A549 (cell line): ENCODE results near the gene TMEM131. TPM values are rescaled to one million over a fixed set of nuclear protein-coding genes. Genes with fewer than 3 reads are reported as not detected.

Experiments
- ATAC-seq, 2 experiments: fragments of 200-7000 bp in 1 of 2; fragments of >200 bp in 1 of 2; cut with Nextera tagmentation in 1 of 2; cut with Tn5 transposase in 1 of 2; 3 replicates each; pipeline versions ENCODE4 v1.8.0 to v1.9.1; 2018 to 2020; ENCODE audit warnings: mild to moderate bottlenecking in 1 of 2, moderate library complexity in 1 of 2
- CTCF ChIA-PET: fragments of 300-600 bp; sonication (Branson Sonifier 250); formaldehyde crosslinking; extraction: SDS; loops from one replicate; lab custom pipeline; 2021; ENCODE audit warnings: antibody characterized with exemption, inconsistent platforms; lab: Yijun Ruan, JAX
- POLR2A ChIA-PET: fragments of 350-600 bp; formaldehyde crosslinking; extraction: SDS; loops from one replicate; lab custom pipeline; 2021; ENCODE audit warnings: antibody characterized with exemption, inconsistent platforms; lab: Yijun Ruan, JAX
- DNase-seq, 2 experiments: peaks; one replicate each; pipeline versions ENCODE4 v3.0.0 to v3.0.0-alpha.2; 2011 to 2016; ENCODE audit warnings: low read depth in 1 of 2, low spot score in 1 of 2
- FAIRE-seq: peaks from 2 replicates; lab custom pipeline; 2011; peaks lifted over from hg19 to GRCh38; lab: Jason Lieb, UNC
- H3K27ac ChIP-seq, 2 experiments: fragments of >200 bp; sonication (Bioruptor Twin); formaldehyde crosslinking; 3 replicates each; pipeline ENCODE4 v1.5.1; 2016 to 2017
- H3K4me1 ChIP-seq: fragments of >200 bp; sonication (Bioruptor Twin); formaldehyde crosslinking; 3 replicates; pipeline ENCODE4 v1.6.1; 2016
- H3K4me2 ChIP-seq: fragments of >200 bp; sonication (Bioruptor Twin); formaldehyde crosslinking; 3 replicates; pipeline ENCODE4 v1.6.1; 2016
- H3K4me3 ChIP-seq: fragments of >200 bp; sonication (Bioruptor Twin); formaldehyde crosslinking; 3 replicates; pipeline ENCODE4 v1.5.1; 2016
- H3K9me3 ChIP-seq: fragments of >200 bp; sonication (Bioruptor Twin); formaldehyde crosslinking; 3 replicates; pipeline ENCODE4 v1.6.1; 2016
- BHLHE40 ChIP-seq: IDR thresholded peaks from 2 replicates; pipeline ENCODE4 v1.6.1; 2012; ENCODE audit warnings: low read depth, low read length, inconsistent platforms
- CBX2 ChIP-seq: fragments of 200-600 bp; sonication (generic); IDR thresholded peaks from 2 replicates; pipeline ENCODE4 v1.6.1; 2016; ENCODE audit warnings: low read depth, mild to moderate bottlenecking, borderline replicate concordance
- CEBPB ChIP-seq, 2 experiments: fragments of >200 bp in 1 of 2; sonication (Bioruptor Twin) in 1 of 2; formaldehyde crosslinking in 1 of 2; IDR thresholded peaks; 2 replicates each; pipeline ENCODE4 v1.6.1; 2012 to 2016
- EHF ChIP-seq: fragments of 250-450 bp; sonication (Bioruptor Pico); IDR thresholded peaks from 2 replicates; pipeline ENCODE4 v1.5.0; 2020; ENCODE audit warnings: mild to moderate bottlenecking
- EP300 ChIP-seq, 2 experiments: fragments of >200 bp; sonication (Bioruptor Twin); formaldehyde crosslinking; IDR thresholded peaks; 2 replicates in 1 of 2; 3 replicates in 1 of 2; pipeline ENCODE4 v1.6.1; 2016 to 2017
- FOSB ChIP-seq: fragments of 250-450 bp; sonication (Bioruptor Pico); IDR thresholded peaks from 2 replicates; pipeline ENCODE4 v1.5.0; 2020; ENCODE audit warnings: mild to moderate bottlenecking, moderate library complexity
- FOSL2 ChIP-seq, 2 experiments: fragments of 450-650 bp in 1 of 2; fragments of >200 bp in 1 of 2; sonication (Bioruptor Twin) in 1 of 2; formaldehyde crosslinking; IDR thresholded peaks; 2 replicates each; pipeline versions ENCODE4 v1.5.0 to v1.6.1; 2016 to 2020; ENCODE audit warnings: mild to moderate bottlenecking in 1 of 2, moderate library complexity in 1 of 2
- FOXS1 ChIP-seq: fragments of 250-450 bp; sonication (Bioruptor Pico); IDR thresholded peaks from 2 replicates; pipeline ENCODE4 v1.5.0; 2020; ENCODE audit warnings: mild to moderate bottlenecking, moderate library complexity
- HOXA7 ChIP-seq: fragments of 250-450 bp; sonication (Bioruptor Pico); IDR thresholded peaks from 2 replicates; pipeline ENCODE4 v1.5.0; 2020; ENCODE audit warnings: mild to moderate bottlenecking, moderate library complexity
- HOXB5 ChIP-seq: fragments of 250-450 bp; sonication (Bioruptor Pico); IDR thresholded peaks from 2 replicates; pipeline ENCODE4 v1.5.0; 2020; ENCODE audit warnings: mild to moderate bottlenecking, moderate library complexity
- JUN ChIP-seq, 2 experiments: fragments of >200 bp; sonication (Bioruptor Twin); formaldehyde crosslinking; IDR thresholded peaks; 2 replicates in 1 of 2; 3 replicates in 1 of 2; pipeline ENCODE4 v1.6.1; 2016 to 2017
- JUNB ChIP-seq: fragments of >200 bp; sonication (Bioruptor Twin); formaldehyde crosslinking; IDR thresholded peaks from 2 replicates; pipeline ENCODE4 v1.6.1; 2016
- KDM5A ChIP-seq: fragments of 200-600 bp; sonication (generic); IDR thresholded peaks from 2 replicates; pipeline ENCODE4 v1.6.1; 2016; ENCODE audit warnings: antibody characterized with exemption, mild to moderate bottlenecking
- MYC ChIP-seq: IDR thresholded peaks from 2 replicates; pipeline ENCODE4 v1.6.1; 2012; ENCODE audit warnings: mild to moderate bottlenecking, inconsistent platforms, low read length, improper control_type of control experiment, borderline replicate concordance
- NFE2L2 ChIP-seq: fragments of 150-350 bp; conservative IDR thresholded peaks from 2 replicates; pipeline ENCODE4 v1.6.1; 2014; ENCODE audit warnings: low read length
- NPAS2 ChIP-seq: fragments of 250-450 bp; sonication (Bioruptor Pico); IDR thresholded peaks from 2 replicates; pipeline ENCODE4 v1.8.0; 2022; ENCODE audit warnings: mild to moderate bottlenecking, moderate library complexity, borderline replicate concordance
- PHF8 ChIP-seq: fragments of 200-600 bp; sonication (generic); IDR thresholded peaks from 2 replicates; pipeline ENCODE4 v1.6.1; 2016; ENCODE audit warnings: low read depth, mild to moderate bottlenecking, antibody characterized with exemption, moderate library complexity, borderline replicate concordance
- POLR2A ChIP-seq: IDR thresholded peaks from 2 replicates; pipeline ENCODE4 v1.6.1; 2012; ENCODE audit warnings: mild to moderate bottlenecking, low read length
- POLR2AphosphoS2 ChIP-seq: conservative IDR thresholded peaks from 2 replicates; pipeline ENCODE4 v1.6.1; 2012; ENCODE audit warnings: low read length, improper control_type of control experiment, inconsistent platforms
- RAD21 ChIP-seq, 2 experiments: fragments of >200 bp in 1 of 2; sonication (Bioruptor Twin) in 1 of 2; formaldehyde crosslinking in 1 of 2; IDR thresholded peaks in 1 of 2; conservative IDR thresholded peaks in 1 of 2; 2 replicates in 1 of 2; 3 replicates in 1 of 2; pipeline ENCODE4 v1.6.1; 2012 to 2018; ENCODE audit warnings: inconsistent platforms in 1 of 2
- RCOR1 ChIP-seq: fragments of 150-350 bp; IDR thresholded peaks from 2 replicates; pipeline ENCODE4 v1.6.1; 2014; ENCODE audit warnings: antibody characterized with exemption, low read length, low read depth
- RFX5 ChIP-seq: fragments of 450-650 bp; IDR thresholded peaks from 2 replicates; pipeline ENCODE4 v1.7.1; 2014; ENCODE audit warnings: antibody characterized with exemption, mild to moderate bottlenecking, moderate library complexity
- TFCP2L1 ChIP-seq: fragments of 250-450 bp; sonication (Bioruptor Pico); IDR thresholded peaks from 2 replicates; pipeline ENCODE4 v1.5.0; 2021; ENCODE audit warnings: mild to moderate bottlenecking
- TP53 ChIP-seq: fragments of 250-450 bp; sonication (Bioruptor Pico); IDR thresholded peaks from 2 replicates; pipeline ENCODE4 v1.5.0; 2021; ENCODE audit warnings: mild to moderate bottlenecking, moderate library complexity
- ZC3H11A ChIP-seq: fragments of 450-650 bp; IDR thresholded peaks from 2 replicates; pipeline ENCODE4 v1.6.1; 2014; ENCODE audit warnings: antibody characterized with exemption, mild to moderate bottlenecking
- ZSCAN20 ChIP-seq: fragments of 250-450 bp; sonication (Bioruptor Pico); IDR thresholded peaks from 2 replicates; pipeline ENCODE4 v1.8.0; 2022; ENCODE audit warnings: mild to moderate bottlenecking, moderate library complexity
- WGBS: methylation state at CpG from one replicate; pipeline ENCODE4 v1.1.6; 2017; ENCODE audit errors: missing lambda C conversion rate; 5-methylcytosine and 5-hydroxymethylcytosine counted together
- polyA plus RNA-seq, 4 experiments: library from polyadenylated mRNA; depleted of rRNA in 3 of 4; stranded (reverse); fragments of >200 nt; fragmentation: RNase III in 1 of 4; extraction: RNeasy Plus Mini Kit Qiagen cat#74134 plus additional on column Dnase treatment in 1 of 4; gene quantifications; 2 replicates in 3 of 4; 3 replicates in 1 of 4; pipeline ENCODE4 v1.2.3, GENCODE V29; 2011 to 2017
- TF ChIP-seq, protein P1 (sequence below): IDR thresholded peaks from 2 replicates; pipeline ENCODE4 v1.6.1; 2012
- TF ChIP-seq, protein P2 (sequence below): IDR thresholded peaks from 2 replicates; pipeline ENCODE4 v1.6.1; 2012
- TF ChIP-seq, protein P3 (sequence below): fragments of 250-450 bp; sonication (Bioruptor Pico); IDR thresholded peaks from 2 replicates; pipeline ENCODE4 v1.5.0; 2020; ENCODE audit warnings: low read depth, mild to moderate bottlenecking, moderate library complexity
- TF ChIP-seq, protein P4 (sequence below): fragments of 250-450 bp; sonication (Bioruptor Pico); IDR thresholded peaks from 2 replicates; pipeline ENCODE4 v1.5.0; 2021; ENCODE audit warnings: mild to moderate bottlenecking, moderate library complexity, borderline replicate concordance

TMEM131 gene
- polyA plus RNA-seq, 2 of the 4 experiments (the other 2 are of a cell fraction): 14.5 to 21.8 TPM

DNA sequence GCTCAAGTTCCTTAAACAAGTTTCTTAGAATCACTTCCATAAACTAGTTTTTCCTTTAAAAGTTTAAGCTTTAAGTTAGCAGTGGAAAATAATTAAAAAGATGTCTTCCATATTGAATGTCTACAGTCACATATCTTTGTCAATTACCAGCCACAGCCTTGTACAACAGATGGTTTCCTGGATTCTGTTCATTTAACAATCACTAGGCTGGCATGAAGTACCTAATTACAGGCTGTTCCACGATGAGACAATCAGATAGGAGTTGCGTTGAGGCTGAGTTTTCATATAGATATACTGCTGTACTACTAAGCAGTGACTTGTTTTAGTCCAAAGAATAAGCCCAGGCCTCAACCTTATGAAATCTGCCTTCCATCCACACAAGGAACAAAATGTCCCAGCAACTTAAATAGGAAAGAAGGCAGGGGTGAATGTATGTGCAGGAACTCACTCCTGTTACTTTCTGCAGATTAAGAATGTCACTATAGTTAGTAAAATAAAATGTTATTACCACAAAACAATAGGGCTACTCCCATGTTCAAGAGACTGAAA lies 151.4 kb downstream of the TMEM131 start:
- no peak for TF ChIP-seq JUN (IDR thresholded peaks at IDR 0.05)
- no peak for TF ChIP-seq HOXB5 (CRISPR knock-in tag)
- TF ChIP-seq, protein P1, sequence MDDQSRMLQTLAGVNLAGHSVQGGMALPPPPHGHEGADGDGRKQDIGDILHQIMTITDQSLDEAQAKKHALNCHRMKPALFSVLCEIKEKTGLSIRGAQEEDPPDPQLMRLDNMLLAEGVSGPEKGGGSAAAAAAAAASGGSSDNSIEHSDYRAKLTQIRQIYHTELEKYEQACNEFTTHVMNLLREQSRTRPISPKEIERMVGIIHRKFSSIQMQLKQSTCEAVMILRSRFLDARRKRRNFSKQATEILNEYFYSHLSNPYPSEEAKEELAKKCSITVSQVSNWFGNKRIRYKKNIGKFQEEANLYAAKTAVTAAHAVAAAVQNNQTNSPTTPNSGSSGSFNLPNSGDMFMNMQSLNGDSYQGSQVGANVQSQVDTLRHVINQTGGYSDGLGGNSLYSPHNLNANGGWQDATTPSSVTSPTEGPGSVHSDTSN: no peak
- TF ChIP-seq, all 56 proteins: peak for 0
- ChIA-PET POLR2A (interaction anchor here (0.6 kb wide), 1 partner anchor 37 kb away, joined by 4 read pairs; no protein-coding TSS in a partner anchor), CTCF (no interaction called here)
- no peak overlapping the region for H3K4me2 ChIP-seq
- no peak overlapping the region for H3K4me3 ChIP-seq
- DNase-seq (no peak), ATAC-seq (no peak), FAIRE-seq (no peak)
- no peak overlapping the region for H3K27ac ChIP-seq
- H3K9me3 ChIP-seq: no peaks in the 10 kb centered on the region
- no peaks in the 10 kb centered on the region; the same call in 2 of the 3 replicates for H3K4me1 ChIP-seq
- 71% methylated on average over 2 of the region's 2 CpGs for WGBS

DNA sequence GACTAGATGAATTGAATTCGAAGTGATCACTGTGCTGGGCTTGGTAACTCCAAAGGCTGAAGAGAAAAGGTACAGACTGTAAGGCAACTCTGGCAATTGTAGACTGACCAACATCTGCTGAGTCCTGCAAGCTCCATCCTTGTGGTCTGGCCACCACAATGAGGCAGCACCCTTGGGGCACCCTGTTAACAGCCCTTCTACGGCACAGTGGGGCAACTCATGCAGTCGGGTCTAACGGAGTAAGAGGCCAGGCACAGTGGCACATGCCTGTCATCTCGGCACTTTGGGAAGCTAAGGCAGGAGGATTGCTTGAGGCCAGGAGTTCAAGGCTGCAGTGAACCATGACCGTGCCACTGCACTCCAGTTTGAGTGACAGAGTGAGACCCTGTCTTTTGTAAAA lies 155.6 kb downstream of the TMEM131 start:
- WGBS: 96% methylated on average over 5 of the region's 6 CpGs
- ChIA-PET POLR2A (no interaction called here), CTCF (interaction anchor here (0.6 to 1.2 kb wide), 2 partner anchors 131 to 817 kb away, joined by 3 read pairs; no protein-coding TSS in a partner anchor)
- no peak for FAIRE-seq
- Histone ChIP-seq H3K4me3 (no peak overlapping the region), H3K4me1 (no peaks in the 10 kb centered on the region), H3K9me3 (no peaks in the 10 kb centered on the region), H3K4me2 (no peak overlapping the region), H3K27ac (no peak overlapping the region)
- TF ChIP-seq BHLHE40 (no peak), MYC (no peak), JUN (IDR thresholded peaks at IDR 0.05) (no peak), FOXS1 (CRISPR knock-in tag) (no peak), NFE2L2 (no peak), RFX5 (no peak), HOXA7 (CRISPR knock-in tag) (no peak), ZSCAN20 (CRISPR knock-in tag) (no peak), RAD21 (conservative IDR thresholded peaks at IDR 0.05 in 1 of 2, IDR thresholded peaks at IDR 0.05 in 1 of 2) (no peak), PHF8 (no peak), CBX2 (no peak), CEBPB (IDR thresholded peaks at IDR 0.05) (no peak), JUNB (no peak), RCOR1 (no peak), FOSL2 (IDR thresholded peaks at IDR 0.05) (no peak), FOSL2 (CRISPR knock-in tag; IDR thresholded peaks at IDR 0.05) (no peak), POLR2AphosphoS2 (no peak), ZC3H11A (no peak)
- TF ChIP-seq, protein P2, sequence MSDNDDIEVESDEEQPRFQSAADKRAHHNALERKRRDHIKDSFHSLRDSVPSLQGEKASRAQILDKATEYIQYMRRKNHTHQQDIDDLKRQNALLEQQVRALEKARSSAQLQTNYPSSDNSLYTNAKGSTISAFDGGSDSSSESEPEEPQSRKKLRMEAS: no peak
- TF ChIP-seq, protein P3, sequence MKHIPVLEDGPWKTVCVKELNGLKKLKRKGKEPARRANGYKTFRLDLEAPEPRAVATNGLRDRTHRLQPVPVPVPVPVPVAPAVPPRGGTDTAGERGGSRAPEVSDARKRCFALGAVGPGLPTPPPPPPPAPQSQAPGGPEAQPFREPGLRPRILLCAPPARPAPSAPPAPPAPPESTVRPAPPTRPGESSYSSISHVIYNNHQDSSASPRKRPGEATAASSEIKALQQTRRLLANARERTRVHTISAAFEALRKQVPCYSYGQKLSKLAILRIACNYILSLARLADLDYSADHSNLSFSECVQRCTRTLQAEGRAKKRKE (CRISPR knock-in tag): no peak
- DNase-seq: no peak
- no peak for ATAC-seq

DNA sequence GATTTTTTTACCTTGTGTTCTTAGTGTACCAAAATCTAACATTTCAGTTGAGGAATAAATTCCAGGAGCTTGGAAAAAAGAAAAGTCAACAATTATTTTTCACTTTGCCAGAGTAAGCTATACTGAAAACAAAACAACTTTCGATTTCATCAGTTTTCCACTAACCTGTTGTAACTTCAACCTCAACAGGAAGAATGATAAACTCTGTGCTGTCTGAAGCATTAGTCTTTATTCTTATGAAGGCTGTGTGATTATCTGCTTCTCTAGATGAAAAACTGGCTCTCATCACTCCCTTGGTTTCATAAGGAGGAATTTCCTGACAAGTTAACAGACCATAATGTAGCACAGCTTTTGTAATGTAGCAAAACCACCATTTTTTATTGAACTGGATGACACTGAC lies 161.1 kb downstream of the TMEM131 start:
- POLR2A ChIA-PET: no interaction called here
- 85% methylated on average over 1 of the region's 1 CpG for WGBS

More for the DNA sequence above, 161.1 kb downstream of the TMEM131 start:
- no peak for DNase-seq
- H3K4me3 ChIP-seq: no peak overlapping the region
- CTCF ChIA-PET: interaction anchor here (0.7 kb wide), 1 partner anchor 160 kb away, joined by 4 read pairs; no protein-coding TSS in a partner anchor
- TF ChIP-seq KDM5A (no peak), EP300 (IDR thresholded peaks at IDR 0.05) (no peak), TFCP2L1 (CRISPR knock-in tag) (no peak), RCOR1 (no peak), EHF (CRISPR knock-in tag) (no peak), TP53 (no peak), NPAS2 (no peak), FOSB (CRISPR knock-in tag) (no peak), POLR2A (no peak)
- TF ChIP-seq, protein P3 (CRISPR knock-in tag): no peak
- TF ChIP-seq, protein P4, sequence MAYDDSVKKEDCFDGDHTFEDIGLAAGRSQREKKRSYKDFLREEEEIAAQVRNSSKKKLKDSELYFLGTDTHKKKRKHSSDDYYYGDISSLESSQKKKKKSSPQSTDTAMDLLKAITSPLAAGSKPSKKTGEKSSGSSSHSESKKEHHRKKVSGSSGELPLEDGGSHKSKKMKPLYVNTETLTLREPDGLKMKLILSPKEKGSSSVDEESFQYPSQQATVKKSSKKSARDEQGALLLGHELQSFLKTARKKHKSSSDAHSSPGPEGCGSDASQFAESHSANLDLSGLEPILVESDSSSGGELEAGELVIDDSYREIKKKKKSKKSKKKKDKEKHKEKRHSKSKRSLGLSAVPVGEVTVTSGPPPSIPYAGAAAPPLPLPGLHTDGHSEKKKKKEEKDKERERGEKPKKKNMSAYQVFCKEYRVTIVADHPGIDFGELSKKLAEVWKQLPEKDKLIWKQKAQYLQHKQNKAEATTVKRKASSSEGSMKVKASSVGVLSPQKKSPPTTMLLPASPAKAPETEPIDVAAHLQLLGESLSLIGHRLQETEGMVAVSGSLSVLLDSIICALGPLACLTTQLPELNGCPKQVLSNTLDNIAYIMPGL (CRISPR knock-in tag): no peak
- H3K27ac ChIP-seq: no peak overlapping the region
- H3K4me2 ChIP-seq: no peak overlapping the region
- no peak for FAIRE-seq
- no peaks in the 10 kb centered on the region for H3K9me3 ChIP-seq
- H3K4me1 ChIP-seq: no peaks in the 10 kb centered on the region
- no peak for ATAC-seq
